HEK293 (cell line): ENCODE data around the gene TMEM250.

Source experiments
- BCL11A ChIP-seq: fragments of 450-650 bp; formaldehyde crosslinking; IDR thresholded peaks from 2 replicates; pipeline ENCODE4 v1.5.1; 2016; ENCODE audit warnings: low read depth, missing biosample characterization, missing genetic modification characterization
- GLIS1 ChIP-seq: fragments of 450-650 bp; formaldehyde crosslinking; IDR thresholded peaks from 2 replicates; pipeline ENCODE4 v1.5.1; 2016; ENCODE audit warnings: missing biosample characterization, missing genetic modification characterization
- GLIS2 ChIP-seq: fragments of 450-650 bp; formaldehyde crosslinking; IDR thresholded peaks from 2 replicates; pipeline ENCODE4 v1.5.1; 2016; ENCODE audit warnings: missing biosample characterization, missing genetic modification characterization
- HOXD13 ChIP-seq: sonication (generic); formaldehyde crosslinking; IDR thresholded peaks from 2 replicates; pipeline ENCODE4 v1.8.0; 2022; ENCODE audit warnings: missing genetic modification reagents, borderline replicate concordance
- KLF9 ChIP-seq: fragments of 450-650 bp; formaldehyde crosslinking; IDR thresholded peaks from 2 replicates; pipeline ENCODE4 v1.5.1; 2016; ENCODE audit warnings: missing biosample characterization, missing genetic modification characterization, low read depth
- PRDM1 ChIP-seq: fragments of 450-650 bp; formaldehyde crosslinking; IDR thresholded peaks from 2 replicates; pipeline ENCODE4; 2016; ENCODE audit warnings: missing biosample characterization, missing genetic modification characterization
- SP3 ChIP-seq: fragments of 450-650 bp; formaldehyde crosslinking; IDR thresholded peaks from 2 replicates; pipeline ENCODE4 v1.5.1; 2016; ENCODE audit warnings: missing biosample characterization, missing genetic modification characterization
- TRIM28 ChIP-seq: IDR thresholded peaks from 2 replicates; pipeline ENCODE4 v1.6.1; 2011; ENCODE audit warnings: low read length, control low read depth, borderline replicate concordance
- ZBTB17 ChIP-seq: fragments of 450-650 bp; formaldehyde crosslinking; IDR thresholded peaks from 2 replicates; pipeline ENCODE4 v1.5.1; 2016; ENCODE audit warnings: missing biosample characterization, missing genetic modification characterization
- ZBTB20 ChIP-seq: fragments of 450-650 bp; formaldehyde crosslinking; IDR thresholded peaks from 2 replicates; pipeline ENCODE4 v1.5.1; 2016; ENCODE audit warnings: missing biosample characterization, missing genetic modification characterization
- ZBTB48 ChIP-seq: fragments of 450-650 bp; formaldehyde crosslinking; IDR thresholded peaks from 2 replicates; pipeline ENCODE4 v1.5.1; 2016; ENCODE audit warnings: missing biosample characterization, missing genetic modification characterization
- ZBTB8A ChIP-seq: fragments of 450-650 bp; formaldehyde crosslinking; IDR thresholded peaks from 2 replicates; pipeline ENCODE4 v1.5.1; 2016; ENCODE audit warnings: missing biosample characterization, missing genetic modification characterization
- ZFHX2 ChIP-seq: fragments of 450-650 bp; formaldehyde crosslinking; conservative IDR thresholded peaks from 2 replicates; pipeline ENCODE4 v1.5.1; 2016; ENCODE audit warnings: missing biosample characterization, missing genetic modification characterization
- ZIC2 ChIP-seq: fragments of 450-650 bp; formaldehyde crosslinking; IDR thresholded peaks from 2 replicates; pipeline ENCODE4 v1.5.1; 2016; ENCODE audit warnings: missing biosample characterization, missing genetic modification characterization
- ZNF121 ChIP-seq: fragments of 450-650 bp; formaldehyde crosslinking; IDR thresholded peaks from 2 replicates; pipeline ENCODE4 v1.5.1; 2016; ENCODE audit warnings: missing biosample characterization, missing genetic modification characterization
- ZNF2 ChIP-seq: fragments of 450-650 bp; formaldehyde crosslinking; IDR thresholded peaks from 2 replicates; pipeline ENCODE4 v1.5.1; 2016; ENCODE audit warnings: missing biosample characterization, missing genetic modification characterization
- ZNF223 ChIP-seq: fragments of 450-650 bp; formaldehyde crosslinking; IDR thresholded peaks from 2 replicates; pipeline ENCODE4 v1.5.1; 2016; ENCODE audit warnings: missing biosample characterization, missing genetic modification characterization
- ZNF335 ChIP-seq: fragments of 450-650 bp; formaldehyde crosslinking; conservative IDR thresholded peaks from 2 replicates; pipeline ENCODE4 v1.5.1; 2016; ENCODE audit warnings: missing biosample characterization, missing genetic modification characterization
- ZNF341 ChIP-seq: fragments of 450-650 bp; formaldehyde crosslinking; IDR thresholded peaks from 2 replicates; pipeline ENCODE4; 2016; ENCODE audit warnings: low read depth, missing biosample characterization, missing genetic modification characterization
- ZNF423 ChIP-seq: fragments of 450-650 bp; formaldehyde crosslinking; IDR thresholded peaks from 2 replicates; pipeline ENCODE4 v1.5.1; 2016; ENCODE audit warnings: missing biosample characterization, missing genetic modification characterization
- ZNF670 ChIP-seq: fragments of 450-650 bp; formaldehyde crosslinking; IDR thresholded peaks from 2 replicates; pipeline ENCODE4 v1.5.1; 2016; ENCODE audit warnings: missing biosample characterization, missing genetic modification characterization, low read depth
- ZNF76 ChIP-seq: fragments of 450-650 bp; formaldehyde crosslinking; IDR thresholded peaks from 2 replicates; pipeline ENCODE4; 2016; ENCODE audit warnings: low read depth, missing biosample characterization, missing genetic modification characterization, borderline replicate concordance
- ZSCAN23 ChIP-seq: fragments of 450-650 bp; formaldehyde crosslinking; IDR thresholded peaks from 2 replicates; pipeline ENCODE4 v1.5.1; 2016; ENCODE audit warnings: missing biosample characterization, missing genetic modification characterization
- ZSCAN30 ChIP-seq: fragments of 450-650 bp; IDR thresholded peaks from 2 replicates; pipeline ENCODE4 v1.5.1; 2018; ENCODE audit warnings: missing biosample characterization, mild to moderate bottlenecking, missing genetic modification characterization, moderate library complexity
- ZXDB ChIP-seq: fragments of 450-650 bp; formaldehyde crosslinking; IDR thresholded peaks from 2 replicates; pipeline ENCODE4 v1.5.1; 2016; ENCODE audit warnings: missing biosample characterization, missing genetic modification characterization
- TF ChIP-seq, protein P1 (sequence below): fragments of 450-650 bp; formaldehyde crosslinking; IDR thresholded peaks from 2 replicates; pipeline ENCODE4 v1.5.1; 2016; ENCODE audit warnings: missing biosample characterization, missing genetic modification characterization
- TF ChIP-seq, protein P2 (sequence below): fragments of 450-650 bp; formaldehyde crosslinking; IDR thresholded peaks from 2 replicates; pipeline ENCODE4 v1.5.1; 2016; ENCODE audit warnings: missing biosample characterization, missing genetic modification characterization
- TF ChIP-seq, protein P3 (sequence below): fragments of 450-650 bp; formaldehyde crosslinking; IDR thresholded peaks from 2 replicates; pipeline ENCODE4 v1.5.1; 2016; ENCODE audit warnings: missing biosample characterization, missing genetic modification characterization
- TF ChIP-seq, protein P4 (sequence below): fragments of 450-650 bp; formaldehyde crosslinking; optimal IDR thresholded peaks from 2 replicates; pipeline ENCODE3; 2016; ENCODE audit warnings: missing biosample characterization, mild to moderate bottlenecking, missing genetic modification characterization
- TF ChIP-seq, protein P5 (sequence below): fragments of 450-650 bp; formaldehyde crosslinking; IDR thresholded peaks from 2 replicates; pipeline ENCODE4 v1.5.1; 2017; ENCODE audit warnings: missing biosample characterization, missing genetic modification characterization
- TF ChIP-seq, protein P6 (sequence below): fragments of 450-650 bp; formaldehyde crosslinking; IDR thresholded peaks from 2 replicates; pipeline ENCODE4 v1.5.1; 2016; ENCODE audit warnings: missing biosample characterization, missing genetic modification characterization

Gene TMEM250

DNA sequence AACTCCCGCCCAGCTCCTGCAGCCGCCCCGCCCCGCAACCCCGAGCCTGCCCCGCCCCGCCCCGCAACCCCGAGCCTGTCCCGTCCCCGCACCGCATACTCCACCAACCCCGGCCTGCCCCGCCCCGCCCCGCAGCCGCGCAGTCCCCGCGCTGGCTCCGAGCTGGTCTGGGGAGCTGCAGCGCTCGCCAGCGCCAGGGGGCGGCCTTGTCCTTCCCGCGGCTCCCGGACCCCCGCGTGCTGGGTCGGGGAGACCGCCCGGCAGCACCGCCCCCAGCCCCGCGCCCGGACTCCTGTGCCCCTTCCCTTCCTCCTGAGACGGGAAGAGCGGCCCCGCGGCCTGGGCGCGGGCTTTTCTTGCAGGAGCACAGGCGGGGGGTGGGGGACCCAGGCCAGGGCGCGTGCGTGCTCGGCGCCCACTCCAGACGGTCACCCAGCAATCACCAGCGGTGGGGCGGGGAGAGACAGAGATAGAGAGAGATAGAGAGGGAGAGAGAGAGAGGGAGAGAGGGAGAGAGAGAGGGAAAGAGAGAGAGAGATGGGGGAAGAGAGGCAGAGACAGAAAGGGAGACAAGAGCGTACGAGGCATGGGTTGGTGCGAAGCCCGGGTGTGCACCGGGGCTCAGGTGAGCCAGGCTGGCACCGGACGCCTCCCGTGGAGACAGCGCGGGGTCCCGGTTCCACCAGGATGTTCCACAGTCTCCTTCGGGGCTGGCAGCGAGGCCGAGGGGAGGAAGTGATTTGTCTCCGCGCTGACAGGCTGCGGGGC is 14.7 kb upstream of the TMEM250 start (continued):
- TF ChIP-seq, protein P1, sequence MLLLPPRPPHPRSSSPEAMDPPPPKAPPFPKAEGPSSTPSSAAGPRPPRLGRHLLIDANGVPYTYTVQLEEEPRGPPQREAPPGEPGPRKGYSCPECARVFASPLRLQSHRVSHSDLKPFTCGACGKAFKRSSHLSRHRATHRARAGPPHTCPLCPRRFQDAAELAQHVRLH = no peak
- peak; percentile 71 for TF ChIP-seq ZNF2 (tag by site-specific recombination)
- TF ChIP-seq ZSCAN30 = peak; percentile 71
- TF ChIP-seq ZSCAN23 (tag by site-specific recombination) = no peak
- TF ChIP-seq ZBTB17 (tag by site-specific recombination) = peak; percentile 45; the same call in 1 of the 2 replicates
- peak; percentile 60 for TF ChIP-seq ZFHX2 (tag by site-specific recombination)
- TF ChIP-seq SP3 = 0 out of 2 replicates have a peak, but pooled peaks have one; percentile 16
- TF ChIP-seq ZBTB48 (tag by site-specific recombination) = peak; percentile 65
- peak; percentile 77; the same call in 1 of the 2 replicates for TF ChIP-seq GLIS2 (tag by site-specific recombination)
- TF ChIP-seq, protein P2, sequence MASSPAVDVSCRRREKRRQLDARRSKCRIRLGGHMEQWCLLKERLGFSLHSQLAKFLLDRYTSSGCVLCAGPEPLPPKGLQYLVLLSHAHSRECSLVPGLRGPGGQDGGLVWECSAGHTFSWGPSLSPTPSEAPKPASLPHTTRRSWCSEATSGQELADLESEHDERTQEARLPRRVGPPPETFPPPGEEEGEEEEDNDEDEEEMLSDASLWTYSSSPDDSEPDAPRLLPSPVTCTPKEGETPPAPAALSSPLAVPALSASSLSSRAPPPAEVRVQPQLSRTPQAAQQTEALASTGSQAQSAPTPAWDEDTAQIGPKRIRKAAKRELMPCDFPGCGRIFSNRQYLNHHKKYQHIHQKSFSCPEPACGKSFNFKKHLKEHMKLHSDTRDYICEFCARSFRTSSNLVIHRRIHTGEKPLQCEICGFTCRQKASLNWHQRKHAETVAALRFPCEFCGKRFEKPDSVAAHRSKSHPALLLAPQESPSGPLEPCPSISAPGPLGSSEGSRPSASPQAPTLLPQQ (tag by site-specific recombination) = peak; percentile 33; the same call in 1 of the 2 replicates
- TF ChIP-seq BCL11A (tag by site-specific recombination) = 0 out of 2 replicates have a peak, but pooled peaks have one; percentile 34
- TF ChIP-seq, protein P3, sequence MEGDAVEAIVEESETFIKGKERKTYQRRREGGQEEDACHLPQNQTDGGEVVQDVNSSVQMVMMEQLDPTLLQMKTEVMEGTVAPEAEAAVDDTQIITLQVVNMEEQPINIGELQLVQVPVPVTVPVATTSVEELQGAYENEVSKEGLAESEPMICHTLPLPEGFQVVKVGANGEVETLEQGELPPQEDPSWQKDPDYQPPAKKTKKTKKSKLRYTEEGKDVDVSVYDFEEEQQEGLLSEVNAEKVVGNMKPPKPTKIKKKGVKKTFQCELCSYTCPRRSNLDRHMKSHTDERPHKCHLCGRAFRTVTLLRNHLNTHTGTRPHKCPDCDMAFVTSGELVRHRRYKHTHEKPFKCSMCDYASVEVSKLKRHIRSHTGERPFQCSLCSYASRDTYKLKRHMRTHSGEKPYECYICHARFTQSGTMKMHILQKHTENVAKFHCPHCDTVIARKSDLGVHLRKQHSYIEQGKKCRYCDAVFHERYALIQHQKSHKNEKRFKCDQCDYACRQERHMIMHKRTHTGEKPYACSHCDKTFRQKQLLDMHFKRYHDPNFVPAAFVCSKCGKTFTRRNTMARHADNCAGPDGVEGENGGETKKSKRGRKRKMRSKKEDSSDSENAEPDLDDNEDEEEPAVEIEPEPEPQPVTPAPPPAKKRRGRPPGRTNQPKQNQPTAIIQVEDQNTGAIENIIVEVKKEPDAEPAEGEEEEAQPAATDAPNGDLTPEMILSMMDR (tag by site-specific recombination) = peak; percentile 72; the same call in 1 of the 2 replicates
- no peak for TF ChIP-seq TRIM28
- peak; percentile 78 for TF ChIP-seq ZBTB8A (tag by site-specific recombination)
- TF ChIP-seq ZBTB20 (tag by site-specific recombination) = peak; percentile 48; the same call in 1 of the 2 replicates
- peak; percentile 59; the same call in 1 of the 2 replicates for TF ChIP-seq ZNF76
- TF ChIP-seq ZNF223 (tag by site-specific recombination) = peak; percentile 49; the same call in 1 of the 2 replicates
- TF ChIP-seq HOXD13 (CRISPR knock-in tag) = no peak
- TF ChIP-seq PRDM1 (tag by site-specific recombination) = peak; percentile 49; the same call in 1 of the 2 replicates
- TF ChIP-seq ZXDB (tag by site-specific recombination) = peak; percentile 2; the same call in 1 of the 2 replicates
- no peak for TF ChIP-seq ZNF670 (tag by site-specific recombination)
- TF ChIP-seq, protein P4, sequence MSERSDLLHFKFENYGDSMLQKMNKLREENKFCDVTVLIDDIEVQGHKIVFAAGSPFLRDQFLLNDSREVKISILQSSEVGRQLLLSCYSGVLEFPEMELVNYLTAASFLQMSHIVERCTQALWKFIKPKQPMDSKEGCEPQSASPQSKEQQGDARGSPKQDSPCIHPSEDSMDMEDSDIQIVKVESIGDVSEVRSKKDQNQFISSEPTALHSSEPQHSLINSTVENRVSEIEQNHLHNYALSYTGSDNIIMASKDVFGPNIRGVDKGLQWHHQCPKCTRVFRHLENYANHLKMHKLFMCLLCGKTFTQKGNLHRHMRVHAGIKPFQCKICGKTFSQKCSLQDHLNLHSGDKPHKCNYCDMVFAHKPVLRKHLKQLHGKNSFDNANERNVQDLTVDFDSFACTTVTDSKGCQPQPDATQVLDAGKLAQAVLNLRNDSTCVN = peak; percentile 85
- TF ChIP-seq, protein P5, sequence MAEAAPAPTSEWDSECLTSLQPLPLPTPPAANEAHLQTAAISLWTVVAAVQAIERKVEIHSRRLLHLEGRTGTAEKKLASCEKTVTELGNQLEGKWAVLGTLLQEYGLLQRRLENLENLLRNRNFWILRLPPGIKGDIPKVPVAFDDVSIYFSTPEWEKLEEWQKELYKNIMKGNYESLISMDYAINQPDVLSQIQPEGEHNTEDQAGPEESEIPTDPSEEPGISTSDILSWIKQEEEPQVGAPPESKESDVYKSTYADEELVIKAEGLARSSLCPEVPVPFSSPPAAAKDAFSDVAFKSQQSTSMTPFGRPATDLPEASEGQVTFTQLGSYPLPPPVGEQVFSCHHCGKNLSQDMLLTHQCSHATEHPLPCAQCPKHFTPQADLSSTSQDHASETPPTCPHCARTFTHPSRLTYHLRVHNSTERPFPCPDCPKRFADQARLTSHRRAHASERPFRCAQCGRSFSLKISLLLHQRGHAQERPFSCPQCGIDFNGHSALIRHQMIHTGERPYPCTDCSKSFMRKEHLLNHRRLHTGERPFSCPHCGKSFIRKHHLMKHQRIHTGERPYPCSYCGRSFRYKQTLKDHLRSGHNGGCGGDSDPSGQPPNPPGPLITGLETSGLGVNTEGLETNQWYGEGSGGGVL (tag by site-specific recombination) = peak; percentile 88
- TF ChIP-seq ZNF121 = no peak
- TF ChIP-seq GLIS1 (tag by site-specific recombination) = peak; percentile 71
- TF ChIP-seq, protein P6, sequence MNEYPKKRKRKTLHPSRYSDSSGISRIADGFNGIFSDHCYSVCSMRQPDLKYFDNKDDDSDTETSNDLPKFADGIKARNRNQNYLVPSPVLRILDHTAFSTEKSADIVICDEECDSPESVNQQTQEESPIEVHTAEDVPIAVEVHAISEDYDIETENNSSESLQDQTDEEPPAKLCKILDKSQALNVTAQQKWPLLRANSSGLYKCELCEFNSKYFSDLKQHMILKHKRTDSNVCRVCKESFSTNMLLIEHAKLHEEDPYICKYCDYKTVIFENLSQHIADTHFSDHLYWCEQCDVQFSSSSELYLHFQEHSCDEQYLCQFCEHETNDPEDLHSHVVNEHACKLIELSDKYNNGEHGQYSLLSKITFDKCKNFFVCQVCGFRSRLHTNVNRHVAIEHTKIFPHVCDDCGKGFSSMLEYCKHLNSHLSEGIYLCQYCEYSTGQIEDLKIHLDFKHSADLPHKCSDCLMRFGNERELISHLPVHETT (tag by site-specific recombination) = no peak
- TF ChIP-seq ZNF423 (tag by site-specific recombination) = peak; percentile 22; the same call in 1 of the 2 replicates
- peak; percentile 73 for TF ChIP-seq ZNF335 (tag by site-specific recombination)
- TF ChIP-seq ZNF341 (tag by site-specific recombination) = peak; percentile 61
- 0 out of 2 replicates have a peak, but pooled peaks have one; percentile 12 for TF ChIP-seq ZIC2 (tag by site-specific recombination)
- 0 out of 2 replicates have a peak, but pooled peaks have one; percentile 12 for TF ChIP-seq KLF9
